HCT116 (cell line): Measurements from ENCODE around the gene RAB31. TPM values are rescaled to one million over a fixed set of nuclear protein-coding genes. Genes with fewer than 3 reads are reported as not detected.
A peak's percentile ranks its signal among the peaks of the same experiment; 100 is the strongest.

ENCODE experiments used
- ATAC-seq: fragments of 200-7000 bp; cut with Tn5 transposase; 2 replicates; pipeline ENCODE4 v1.9.1; 2020; ENCODE audit warnings: mild to moderate bottlenecking, moderate library complexity
- BruUV-seq: library from RNA; stranded (reverse); fragments of 400-500 nt; replicated peaks from 2 replicates; lab custom pipeline; 2021; lab: Mats Ljungman, UMichigan
- CTCF ChIA-PET: fragments of 300-600 bp; sonication (Branson Sonifier 250); formaldehyde crosslinking; loops from one replicate; lab custom pipeline; 2021; ENCODE audit warnings: antibody characterized with exemption; lab: Charles Lee
- POLR2A ChIA-PET: fragments of 300-600, 350-600 bp; sonication (Branson Sonifier 250); formaldehyde crosslinking; loops from one replicate; lab custom pipeline; 2021; ENCODE audit warnings: antibody characterized with exemption; lab: Charles Lee
- RAD21 ChIA-PET, 2 experiments: fragments of 300-600 bp; sonication (Branson Sonifier 250); formaldehyde crosslinking; loops; one replicate each; lab custom pipeline; 2023; ENCODE audit warnings: low total read pairs in 2 of 2; ENCODE audit not compliant: uncharacterized antibody in 2 of 2, unreplicated experiment in 2 of 2, low non-redundant PET in 1 of 2; lab: Charles Lee
- DNase-seq: peaks from one replicate; pipeline ENCODE4 v3.0.0-alpha.2; 2010; ENCODE audit warnings: low read depth, low spot score
- H2AFZ ChIP-seq: fragments of 200-600 bp; shearing (Covaris generic), sonication (generic); 2 replicates; pipeline ENCODE4 v1.6.1; 2017; ENCODE audit warnings: low read depth, mixed run types, mixed read lengths, antibody characterized with exemption, low read length; ENCODE audit not compliant: poor library complexity, severe bottlenecking
- H3K27ac ChIP-seq: 2 replicates; pipeline ENCODE4 v1.5.1; 2012; ENCODE audit warnings: low read depth, low read length
- H3K27me3 ChIP-seq: fragments of 200-600 bp; sonication (generic); 2 replicates; pipeline ENCODE4 v1.6.1; 2016; ENCODE audit warnings: mixed run types, low read length, mixed read lengths; ENCODE audit not compliant: insufficient read depth
- H3K36me3 ChIP-seq, 2 experiments: fragments of 200-500 bp in 1 of 2; fragments of 200-600 bp in 1 of 2; sonication (Bioruptor generic) in 1 of 2; sonication (generic) in 1 of 2; 2 replicates each; pipeline versions ENCODE4 v1.5.1 to v1.6.1; 2014 to 2016; ENCODE audit warnings: low read length in 2 of 2, inconsistent platforms in 1 of 2, mixed read lengths in 1 of 2, mixed run types in 1 of 2; ENCODE audit not compliant: insufficient read depth in 2 of 2, control insufficient read depth in 1 of 2
- H3K4me1 ChIP-seq, 2 experiments: fragments of 200-600 bp in 1 of 2; sonication (generic) in 1 of 2; 2 replicates each; pipeline versions ENCODE4 v1.5.1 to v1.6.1; 2012 to 2017; ENCODE audit warnings: low read length in 2 of 2, inconsistent platforms in 1 of 2, mild to moderate bottlenecking in 1 of 2, mixed read lengths in 1 of 2, mixed run types in 1 of 2, moderate library complexity in 1 of 2; ENCODE audit not compliant: insufficient read depth in 2 of 2, control insufficient read depth in 1 of 2
- H3K4me2 ChIP-seq: fragments of 200-600 bp; sonication (generic); 2 replicates; pipeline ENCODE4 v1.6.1; 2017; ENCODE audit warnings: mixed run types, low read length, mixed read lengths
- H3K4me3 ChIP-seq, 2 experiments: fragments of 200-600 bp in 1 of 2; sonication (generic) in 1 of 2; replicated peaks in 1 of 2; 2 replicates each; pipeline ENCODE4 v1.5.1; 2011 to 2016; ENCODE audit warnings: low read length in 2 of 2, control low read depth in 1 of 2, low read depth in 1 of 2, mild to moderate bottlenecking in 1 of 2, mixed read lengths in 1 of 2, mixed run types in 1 of 2
- H3K79me2 ChIP-seq: fragments of 200-600 bp; sonication (generic); 2 replicates; pipeline ENCODE4 v1.6.1; 2017; ENCODE audit warnings: mild to moderate bottlenecking, mixed run types, low read length, moderate library complexity, mixed read lengths; ENCODE audit not compliant: insufficient read depth
- H3K9ac ChIP-seq: fragments of 200-600 bp; sonication (generic); 2 replicates; pipeline ENCODE4 v1.6.1; 2016; ENCODE audit warnings: low read length, mixed read lengths
- H3K9me2 ChIP-seq: fragments of 200-600 bp; sonication (generic), shearing (Covaris generic); 2 replicates; pipeline ENCODE4 v1.6.1; 2017; ENCODE audit warnings: mixed run types, mild to moderate bottlenecking, moderate library complexity; ENCODE audit not compliant: insufficient read depth
- H3K9me3 ChIP-seq, 2 experiments: fragments of 200-500 bp in 1 of 2; fragments of 200-600 bp in 1 of 2; sonication (Bioruptor generic) in 1 of 2; sonication (generic) in 1 of 2; 2 replicates each; pipeline ENCODE4 v1.6.1; 2014 to 2017; ENCODE audit warnings: low read length in 2 of 2, mixed read lengths in 2 of 2, inconsistent platforms in 1 of 2, low read depth in 1 of 2, mild to moderate bottlenecking in 1 of 2, mixed run types in 1 of 2, moderate library complexity in 1 of 2; ENCODE audit not compliant: control insufficient read depth in 1 of 2, insufficient read depth in 1 of 2
- H4K20me1 ChIP-seq: fragments of 200-600 bp; sonication (generic), shearing (Covaris generic); 2 replicates; pipeline ENCODE4 v1.6.1; 2017; ENCODE audit warnings: mixed run types, mild to moderate bottlenecking, moderate library complexity; ENCODE audit not compliant: insufficient read depth
- FOSL1 ChIP-seq: IDR thresholded peaks from 2 replicates; pipeline ENCODE4 v1.6.1; 2012; ENCODE audit warnings: low read depth
- JUND ChIP-seq: IDR thresholded peaks from 2 replicates; pipeline ENCODE4 v1.6.1; 2012
- POLR2A ChIP-seq: IDR thresholded peaks from 2 replicates; pipeline ENCODE4 v1.7.0; 2011; ENCODE audit warnings: borderline replicate concordance; ENCODE audit not compliant: insufficient read depth, insufficient read length; ENCODE audit errors: extremely low read depth
- POLR2AphosphoS5 ChIP-seq: IDR thresholded peaks from 2 replicates; pipeline ENCODE4 v1.6.1; 2011; ENCODE audit warnings: mild to moderate bottlenecking, low read depth, low read length, moderate library complexity
- SIN3A ChIP-seq: IDR thresholded peaks from 2 replicates; pipeline ENCODE4 v1.6.1; 2012; ENCODE audit warnings: low read depth
- ZFX ChIP-seq: fragments of 450-650 bp; IDR thresholded peaks from 2 replicates; pipeline ENCODE4 v1.6.1; 2017
- intact Hi-C: fragments of 100-400 bp; cut with micrococcal nuclease; formaldehyde crosslinking; loops from 2 replicates; pipeline ENCODE4 v1.10.0; 2022
- total RNA-seq: library from RNA; stranded (reverse); gene quantifications from one replicate; pipeline ENCODE4 v1.2.1, GENCODE V29; 2021; ENCODE audit not compliant: unreplicated experiment
- TF ChIP-seq, protein P1 (sequence below), 3 experiments: fragments of 200-600 bp in 1 of 3; sonication (generic) in 1 of 3; IDR thresholded peaks in 2 of 3; conservative IDR thresholded peaks in 1 of 3; 2 replicates each; pipeline ENCODE4 v1.5.1; 2012 to 2017; ENCODE audit warnings: low read depth in 2 of 3, low read length in 2 of 3, antibody characterized with exemption in 1 of 3, borderline replicate concordance in 1 of 3, control low read depth in 1 of 3, mild to moderate bottlenecking in 1 of 3, mixed read lengths in 1 of 3, mixed run types in 1 of 3, moderate library complexity in 1 of 3; ENCODE audit not compliant: insufficient read depth in 1 of 3

Gene RAB31
- total RNA-seq, 1 experiment from 2014 or later = 46.9 TPM

GRCh38 chr18:9704233-9705118, 3.6 kb upstream of the RAB31 start (continued):
- TF ChIP-seq, protein P1, sequence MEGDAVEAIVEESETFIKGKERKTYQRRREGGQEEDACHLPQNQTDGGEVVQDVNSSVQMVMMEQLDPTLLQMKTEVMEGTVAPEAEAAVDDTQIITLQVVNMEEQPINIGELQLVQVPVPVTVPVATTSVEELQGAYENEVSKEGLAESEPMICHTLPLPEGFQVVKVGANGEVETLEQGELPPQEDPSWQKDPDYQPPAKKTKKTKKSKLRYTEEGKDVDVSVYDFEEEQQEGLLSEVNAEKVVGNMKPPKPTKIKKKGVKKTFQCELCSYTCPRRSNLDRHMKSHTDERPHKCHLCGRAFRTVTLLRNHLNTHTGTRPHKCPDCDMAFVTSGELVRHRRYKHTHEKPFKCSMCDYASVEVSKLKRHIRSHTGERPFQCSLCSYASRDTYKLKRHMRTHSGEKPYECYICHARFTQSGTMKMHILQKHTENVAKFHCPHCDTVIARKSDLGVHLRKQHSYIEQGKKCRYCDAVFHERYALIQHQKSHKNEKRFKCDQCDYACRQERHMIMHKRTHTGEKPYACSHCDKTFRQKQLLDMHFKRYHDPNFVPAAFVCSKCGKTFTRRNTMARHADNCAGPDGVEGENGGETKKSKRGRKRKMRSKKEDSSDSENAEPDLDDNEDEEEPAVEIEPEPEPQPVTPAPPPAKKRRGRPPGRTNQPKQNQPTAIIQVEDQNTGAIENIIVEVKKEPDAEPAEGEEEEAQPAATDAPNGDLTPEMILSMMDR (IDR thresholded peaks at IDR 0.05 in 2 of 3, conservative IDR thresholded peaks at IDR 0.05 in 1 of 3; ENCODE audit: borderline replicate concordance in 1 of 3, insufficient read depth in 1 of 3, low read depth in 2 of 3, low read length in 2 of 3) = no peak
- no peak for TF ChIP-seq POLR2A
- TF ChIP-seq, all 23 proteins: peak for 0

GRCh38 chr18:9705183-9705829, 2.8 kb upstream of the RAB31 start:
- BruUV-seq = no TSS peak
- CTCF ChIA-PET = no interaction called here
- RAD21 ChIA-PET = no interaction called here
- no peaks in the 10 kb centered on the region; the same call in 1 of the 2 replicates for H3K79me2 ChIP-seq
- POLR2A ChIA-PET = no interaction called here
- H2AFZ ChIP-seq = peak overlapping the region; percentile 49
- ATAC-seq (no peak), DNase-seq (no peak)
- no peaks in the 10 kb centered on the region for H3K9me3 ChIP-seq
- no peak overlapping the region for H3K27ac ChIP-seq
- no peak overlapping the region for H3K4me3 ChIP-seq
- TF ChIP-seq POLR2AphosphoS5 (no peak), SIN3A (no peak), FOSL1 (0 out of 2 replicates have a peak, but pooled peaks have one; percentile 13), JUND (peak; percentile 19; the same call in 1 of the 2 replicates), ZFX (no peak)
- H4K20me1 ChIP-seq = no peaks in the 10 kb centered on the region
- H3K4me2 ChIP-seq = no peak overlapping the region; the same call in 1 of the 2 replicates
- intact Hi-C loops = no loop called here
- H3K9ac ChIP-seq = no peak overlapping the region
- H3K4me1 ChIP-seq = peaks cover 24 to 57% of the 10 kb centered on the region in 2 experiments
- H3K27me3 ChIP-seq = no peaks in the 10 kb centered on the region
- no peaks in the 10 kb centered on the region for H3K36me3 ChIP-seq
- no peaks in the 10 kb centered on the region for H3K9me2 ChIP-seq
